GM23248 (cell line): Measurements from ENCODE around the gene ACOT7. TPM values are rescaled to one million over a fixed set of nuclear protein-coding genes. Genes with fewer than 3 reads are reported as not detected.

ENCODE experiments used
- DNase-seq: peaks from one replicate; pipeline ENCODE4 v3.0.0-alpha.2; 2015
- H2AFZ ChIP-seq: fragments of 200-600 bp; sonication (generic); 2 replicates; pipeline ENCODE4 v1.6.1; 2016; ENCODE audit warnings: antibody characterized with exemption
- H3F3A ChIP-seq: fragments of 200-600 bp; sonication (generic); 2 replicates; pipeline ENCODE4 v1.6.1; 2016; ENCODE audit warnings: mild to moderate bottlenecking, antibody characterized with exemption, mixed run types; ENCODE audit not compliant: insufficient read depth
- H3K27ac ChIP-seq: fragments of 200-600 bp; sonication (generic); 2 replicates; pipeline ENCODE4 v1.5.1; 2016; ENCODE audit warnings: mild to moderate bottlenecking
- H3K27me3 ChIP-seq: fragments of 200-600 bp; sonication (generic); replicated peaks from 2 replicates; pipeline ENCODE4 v1.6.1; 2016; ENCODE audit warnings: mild to moderate bottlenecking; ENCODE audit not compliant: insufficient read depth
- H3K36me3 ChIP-seq: fragments of 200-600 bp; sonication (generic); 2 replicates; pipeline ENCODE4 v1.6.1; 2016; ENCODE audit warnings: low read depth, mild to moderate bottlenecking
- H3K4me1 ChIP-seq: fragments of 200-600 bp; sonication (generic); 2 replicates; pipeline ENCODE4 v1.6.1; 2016; ENCODE audit warnings: mild to moderate bottlenecking; ENCODE audit not compliant: insufficient read depth
- H3K4me2 ChIP-seq: fragments of 200-600 bp; sonication (generic); one replicate; pipeline ENCODE4 v1.6.1; 2016; ENCODE audit warnings: mild to moderate bottlenecking; ENCODE audit not compliant: unreplicated experiment
- H3K4me3 ChIP-seq: fragments of 200-600 bp; sonication (generic); 2 replicates; pipeline ENCODE4 v1.5.1; 2016; ENCODE audit warnings: mild to moderate bottlenecking
- H3K79me2 ChIP-seq: fragments of 200-600 bp; sonication (generic); 2 replicates; pipeline ENCODE4 v1.6.1; 2016; ENCODE audit warnings: mild to moderate bottlenecking; ENCODE audit not compliant: insufficient read depth
- H3K9ac ChIP-seq: fragments of 200-600 bp; sonication (generic); 2 replicates; pipeline ENCODE4 v1.6.1; 2016; ENCODE audit warnings: mild to moderate bottlenecking
- H3K9me2 ChIP-seq: fragments of 200-600 bp; sonication (generic); 2 replicates; pipeline ENCODE4 v1.6.1; 2016; ENCODE audit warnings: mixed run types, mild to moderate bottlenecking, moderate library complexity; ENCODE audit not compliant: insufficient read depth
- H3K9me3 ChIP-seq: fragments of 200-600 bp; sonication (generic); one replicate; pipeline ENCODE4 v1.6.1; 2017; ENCODE audit warnings: low read depth
- H4K20me1 ChIP-seq: fragments of 200-600 bp; sonication (generic); 2 replicates; pipeline ENCODE4 v1.6.0; 2016; ENCODE audit not compliant: insufficient read depth
- EZH2 ChIP-seq: fragments of 200-600 bp; sonication (generic); IDR thresholded peaks from 2 replicates; pipeline ENCODE4 v1.6.1; 2018; ENCODE audit warnings: antibody characterized with exemption, mild to moderate bottlenecking; ENCODE audit not compliant: insufficient read depth, poor library complexity, severe bottlenecking
- EZH2phosphoT487 ChIP-seq: fragments of 200-600 bp; sonication (generic); IDR thresholded peaks from 2 replicates; pipeline ENCODE4 v1.6.1; 2018; ENCODE audit warnings: antibody characterized with exemption, moderate library complexity, mild to moderate bottlenecking, low read depth; ENCODE audit not compliant: insufficient read depth
- WGBS, 2 experiments: methylation state at CpG; one replicate each; pipeline ENCODE4 v1.1.6; 2015 to 2017; ENCODE audit warnings: low lambda C conversion rate in 2 of 2, low coverage in 1 of 2; ENCODE audit errors: missing lambda C conversion rate in 2 of 2; 5-methylcytosine and 5-hydroxymethylcytosine counted together
- in situ Hi-C: fragments of 300-500 bp; cut with MboI; formaldehyde crosslinking; loops from 2 replicates; pipeline ENCODE4 v1.15.0; 2020
- polyA plus RNA-seq: library from polyadenylated mRNA; unstranded; fragments of >200 nt; fragmentation: Nextera tagmentation; extraction: Ambion mirVana; gene quantifications from 2 replicates; pipeline ENCODE4 v1.2.1, GENCODE V29; 2016
- total RNA-seq: library from RNA; depleted of rRNA; stranded (reverse); fragments of >200 nt; shearing (Covaris generic); gene quantifications from 2 replicates; pipeline ENCODE4 v1.2.3, GENCODE V29; 2014

ACOT7 gene
- total and polyA plus RNA-seq, 2 experiments from 2014 or later, result 25.7 to 74.7 TPM

- peak overlapping the region; percentile 42 for H3K9ac ChIP-seq
- peak overlapping the region; percentile 60; the same call in 1 of the 2 replicates for H2AFZ ChIP-seq
- peak overlapping the region; percentile 61 for H3K27ac ChIP-seq
- no peaks in the 10 kb centered on the region for H3K36me3 ChIP-seq
- H3K9me3 ChIP-seq, result no peaks in the 10 kb centered on the region
- no peaks in the 10 kb centered on the region for H4K20me1 ChIP-seq
- TF ChIP-seq EZH2 (no peak), EZH2phosphoT487 (no peak)
- peaks cover 17% of the 10 kb centered on the region for H3F3A ChIP-seq
- DNase-seq, result peak; percentile 90
- no peak overlapping the region for H3K4me3 ChIP-seq
- in situ Hi-C loops, result loop anchor here (25.0 kb wide), 1 partner anchor 268 kb away; no protein-coding TSS in a partner anchor
- peak overlapping the region; percentile 63 for H3K4me2 ChIP-seq
- WGBS, 2 experiments, result 14 to 18% methylated on average over 16 of the region's 16 CpGs
- H3K9me2 ChIP-seq, result no peaks in the 10 kb centered on the region
- H3K79me2 ChIP-seq, result no peaks in the 10 kb centered on the region
- peaks cover 31% of the 10 kb centered on the region for H3K4me1 ChIP-seq
- H3K27me3 ChIP-seq, result no peaks in the 10 kb centered on the region
Observed at GRCh38 chr1:6330410-6330911, 63.1 kb downstream of the ACOT7 start.

GRCh38 chr1:6329851-6330250, 63.7 kb downstream of the ACOT7 start:
- peak overlapping the region; percentile 63 for H3K4me2 ChIP-seq
- no peak overlapping the region for H3K4me3 ChIP-seq
- peak overlapping the region; percentile 42 for H3K9ac ChIP-seq
- peaks cover 31% of the 10 kb centered on the region for H3K4me1 ChIP-seq
- H3K27me3 ChIP-seq, result no peaks in the 10 kb centered on the region
- H3F3A ChIP-seq, result peaks cover 17% of the 10 kb centered on the region
- no peaks in the 10 kb centered on the region for H3K79me2 ChIP-seq
- no peaks in the 10 kb centered on the region for H3K9me3 ChIP-seq
- no peaks in the 10 kb centered on the region for H3K36me3 ChIP-seq
- in situ Hi-C loops, result loop anchor here (25.0 kb wide), 1 partner anchor 268 kb away; no protein-coding TSS in a partner anchor
- TF ChIP-seq EZH2phosphoT487, result no peak
- no peak for TF ChIP-seq EZH2
- 20 to 24% methylated on average over 13 of the region's 13 CpGs for WGBS, 2 experiments
- peak overlapping the region; percentile 61 for H3K27ac ChIP-seq
- no peaks in the 10 kb centered on the region for H3K9me2 ChIP-seq
- DNase-seq, result peak; percentile 57
- H4K20me1 ChIP-seq, result no peaks in the 10 kb centered on the region
- peak overlapping the region; percentile 60 for H2AFZ ChIP-seq

- in situ Hi-C loops, result loop anchor here (25.0 kb wide), 1 partner anchor 267 kb away; no protein-coding TSS in a partner anchor
- Histone ChIP-seq H3K9me3 (no peaks in the 10 kb centered on the region), H4K20me1 (no peaks in the 10 kb centered on the region), H3F3A (peaks cover 17% of the 10 kb centered on the region), H3K4me1 (peaks cover 31% of the 10 kb centered on the region), H3K79me2 (no peaks in the 10 kb centered on the region), H3K27me3 (no peaks in the 10 kb centered on the region), H2AFZ (peak overlapping the region; percentile 60), H3K4me3 (no peak overlapping the region), H3K27ac (peak overlapping the region; percentile 61), H3K9me2 (no peaks in the 10 kb centered on the region), H3K4me2 (peak overlapping the region; percentile 63), H3K36me3 (no peaks in the 10 kb centered on the region), H3K9ac (peak overlapping the region; percentile 42; the same call in 1 of the 2 replicates)
- WGBS, 2 experiments, result 26 to 28% methylated on average over 7 of the region's 7 CpGs
- TF ChIP-seq EZH2 (no peak), EZH2phosphoT487 (no peak)
- DNase-seq, result peak; percentile 43
Observed at GRCh38 chr1:6329396-6329795, 64.2 kb downstream of the ACOT7 start.

GRCh38 chr1:6328696-6329095, 64.9 kb downstream of the ACOT7 start:
- no peaks in the 10 kb centered on the region for H4K20me1 ChIP-seq
- H3K4me2 ChIP-seq, result peak overlapping the region; percentile 63
- no peak overlapping the region for H3K9ac ChIP-seq
- H3K4me3 ChIP-seq, result no peak overlapping the region
- no peaks in the 10 kb centered on the region for H3K36me3 ChIP-seq
- no peaks in the 10 kb centered on the region for H3K9me2 ChIP-seq
- no peak overlapping the region for H2AFZ ChIP-seq
- H3K4me1 ChIP-seq, result peaks cover 31% of the 10 kb centered on the region
- no peak for TF ChIP-seq EZH2phosphoT487
- DNase-seq, result no peak
- H3K9me3 ChIP-seq, result no peaks in the 10 kb centered on the region
- peaks cover 17% of the 10 kb centered on the region for H3F3A ChIP-seq
- no peak overlapping the region for H3K27ac ChIP-seq
- in situ Hi-C loops, result loop anchor here (25.0 kb wide), 1 partner anchor 266 kb away; no protein-coding TSS in a partner anchor
- no peaks in the 10 kb centered on the region for H3K27me3 ChIP-seq
- 74 to 75% methylated on average over 12 of the region's 12 CpGs for WGBS, 2 experiments
- H3K79me2 ChIP-seq, result no peaks in the 10 kb centered on the region
